ENCODE measurements around the gene DCPS.

- TF ChIP-seq CTCF (IDR thresholded peaks at IDR 0.05) (no peak), EZH2 (IDR thresholded peaks at IDR 0.05) (no peak)
These were observed 6.9 kb upstream of the DCPS start for GRCh38 chr11:126297004-126297403.
